ENCODE results near the gene CACNA1C. TPM values are rescaled to one million over a fixed set of nuclear protein-coding genes. Genes with fewer than 3 reads are reported as not detected.

CACNA1C gene
- total RNA-seq, 2 donors from 2014 or later, result 99.2 to 127 TPM

GRCh38 chr12:2413999-2414792 is 361.4 kb downstream of the CACNA1C start:
- intact Hi-C loops (cut with DNase I), result no loop called here
- ATAC-seq (peak; percentile 58 to 79), DNase-seq (no peak)

- DNase-seq, result no peak
- ATAC-seq, result peak in 1 of 2 donors; percentile 36
- intact Hi-C loops (cut with DNase I), result no loop called here
Observed at GRCh38 chr12:2414810-2415567, 362.2 kb downstream of the CACNA1C start.

DNA sequence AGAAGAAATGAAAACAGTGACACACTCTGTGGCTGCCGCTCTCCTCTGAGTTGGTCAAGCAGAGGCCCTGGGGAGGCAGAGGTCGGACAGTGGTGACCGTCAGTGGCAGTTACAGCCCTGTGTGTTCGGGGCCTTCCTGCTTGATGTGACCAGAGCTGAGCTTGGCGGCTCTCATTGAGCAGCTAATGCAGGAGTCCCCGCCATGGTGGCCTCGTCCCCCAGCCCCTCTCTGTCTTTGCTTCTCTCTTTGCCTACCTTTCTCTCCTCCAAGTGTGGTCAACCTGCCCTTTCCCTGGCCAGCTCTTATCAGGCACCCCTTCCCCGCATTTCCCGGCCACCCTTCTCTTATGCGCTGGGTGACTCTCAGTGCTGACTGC is 362.8 kb downstream of the CACNA1C start:
- no peak for ATAC-seq
- intact Hi-C loops (cut with DNase I), result no loop called here
- DNase-seq, result no peak

DNA sequence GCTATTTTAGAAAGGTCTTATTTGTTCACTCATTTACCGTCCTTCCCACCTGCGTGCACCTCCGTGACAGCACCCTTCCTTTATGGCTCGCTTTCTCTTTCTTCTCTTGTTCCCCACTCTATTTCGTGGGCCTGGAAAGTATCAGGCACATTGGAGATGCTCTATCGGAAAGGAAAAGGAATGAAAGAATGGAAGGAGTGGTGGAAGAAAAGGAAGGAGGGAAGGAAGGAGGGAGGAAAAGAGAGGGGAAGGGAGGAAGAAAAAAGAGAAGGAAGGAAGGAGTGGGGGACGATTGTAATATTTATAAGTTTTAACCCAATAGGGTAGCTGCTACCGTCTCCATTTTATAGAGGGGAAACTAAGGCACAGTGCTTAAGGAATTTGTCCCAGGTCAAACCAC is 363.4 kb downstream of the CACNA1C start:
- intact Hi-C loops (cut with DNase I), result no loop called here
- DNase-seq, result no peak
- no peak for ATAC-seq

GRCh38 chr12:2417481-2418160 is 364.8 kb downstream of the CACNA1C start:
- no peak for ATAC-seq
- DNase-seq, result no peak
- intact Hi-C loops (cut with DNase I), result no loop called here

DNA sequence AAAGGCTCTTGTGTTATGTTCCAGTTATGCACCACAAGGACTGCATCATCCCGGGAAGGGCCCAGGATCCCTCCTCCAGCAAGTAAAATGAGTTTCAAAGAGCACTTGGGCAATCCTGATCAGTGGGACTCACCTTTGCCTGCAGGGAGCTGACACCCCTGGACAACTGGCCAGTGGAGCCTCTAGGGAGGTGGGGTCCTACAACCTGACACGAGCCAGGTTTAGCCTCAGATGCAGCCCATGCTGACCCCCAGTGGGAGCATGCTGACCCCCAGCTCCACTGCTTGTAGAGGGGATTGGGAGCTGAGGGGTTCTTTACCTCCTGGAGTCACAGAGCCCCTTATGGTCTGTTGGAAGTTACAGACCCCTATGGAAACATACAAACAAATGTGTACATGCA is 365.8 kb downstream of the CACNA1C start:
- no peak for ATAC-seq
- DNase-seq, result no peak
- intact Hi-C loops (cut with DNase I), result no loop called here

GRCh38 chr12:2422591-2422990 is 369.8 kb downstream of the CACNA1C start:
- no peak for ATAC-seq

DNA sequence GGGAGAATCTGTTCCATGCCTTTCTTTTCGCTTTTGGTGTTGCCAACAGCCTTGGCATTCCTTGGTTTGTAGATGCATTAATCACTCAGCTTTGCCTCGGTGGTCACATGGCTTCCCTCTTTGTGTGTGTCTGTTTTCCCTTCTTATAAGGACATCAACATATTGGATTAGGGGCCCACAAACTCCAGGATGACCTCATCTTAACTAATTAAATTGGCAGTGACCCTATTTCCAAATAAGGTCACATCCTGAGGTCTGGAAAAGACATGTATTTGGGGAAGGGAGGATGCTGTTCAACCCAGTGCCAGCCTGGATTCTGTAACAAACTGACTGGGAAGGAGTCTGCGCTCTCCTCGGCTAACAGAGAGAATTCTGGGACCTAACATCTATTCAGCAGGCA is 376.2 kb downstream of the CACNA1C start:
- intact Hi-C loops (cut with DNase I), result no loop called here
- ATAC-seq (no peak), DNase-seq (no peak)

More at GRCh38 chr12:2422591-2422990, 369.8 kb downstream of the CACNA1C start:
- no peak for DNase-seq
- intact Hi-C loops (cut with DNase I), result no loop called here

GRCh38 chr12:2431810-2432209 is 379.0 kb downstream of the CACNA1C start:
- DNase-seq, result no peak
- intact Hi-C loops (cut with DNase I), result no loop called here
- peak in 1 of 2 donors; percentile 17 for ATAC-seq

DNA sequence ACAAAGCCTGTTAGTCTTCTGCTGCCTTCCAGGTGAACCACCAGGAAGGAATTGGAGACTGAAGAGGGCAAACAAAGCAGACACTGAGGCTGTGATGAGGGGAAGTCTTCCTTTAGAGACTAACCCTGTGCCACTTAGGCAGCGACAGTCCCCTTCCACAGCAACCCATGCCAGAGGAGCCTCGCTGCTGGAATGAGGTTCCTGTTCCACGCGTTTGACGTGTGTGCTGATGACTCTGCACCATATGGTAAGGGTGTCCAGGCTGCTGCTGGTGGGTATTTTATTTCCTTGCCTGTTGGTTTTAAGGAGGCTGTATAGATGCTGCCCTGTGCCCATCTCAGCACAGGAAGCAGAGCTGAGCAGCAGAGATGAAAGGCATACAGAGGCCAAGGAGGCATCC is 380.1 kb downstream of the CACNA1C start:
- no peak for DNase-seq

GRCh38 chr12:2435511-2435910 is 382.7 kb downstream of the CACNA1C start:
- no peak for DNase-seq
- ATAC-seq, result no peak
- intact Hi-C loops (cut with DNase I), result no loop called here

More for the DNA sequence above, 380.1 kb downstream of the CACNA1C start:
- intact Hi-C loops (cut with DNase I), result no loop called here
- no peak for ATAC-seq

GRCh38 chr12:2439332-2440100 is 386.7 kb downstream of the CACNA1C start:
- DNase-seq (no peak), ATAC-seq (peak; percentile 77 to 83)
- intact Hi-C loops (cut with DNase I), result no loop called here

DNA sequence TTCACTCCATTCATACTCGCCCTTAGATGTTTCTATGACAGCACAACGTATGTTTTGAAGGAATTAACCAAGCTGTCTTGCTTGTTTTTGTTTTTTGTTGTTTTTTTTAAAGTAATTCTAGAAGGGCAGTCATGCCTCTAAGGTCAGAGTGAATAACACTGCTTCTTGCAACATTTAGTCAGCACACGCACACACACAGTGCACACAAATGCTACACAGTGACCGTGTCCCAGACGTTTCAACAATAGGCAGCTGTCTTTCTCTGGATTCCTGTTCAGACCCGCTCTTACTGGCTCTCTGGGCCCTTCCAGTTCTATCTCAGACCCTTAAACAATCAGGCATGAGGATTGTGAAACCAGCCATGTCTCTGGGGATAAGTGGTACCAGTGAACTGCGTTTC is 391.0 kb downstream of the CACNA1C start:
- no peak for DNase-seq
- intact Hi-C loops (cut with DNase I), result no loop called here
- no peak for ATAC-seq

GRCh38 chr12:2445968-2446367 is 393.2 kb downstream of the CACNA1C start:
- ATAC-seq, result no peak
- no peak for DNase-seq
- intact Hi-C loops (cut with DNase I), result no loop called here

DNA sequence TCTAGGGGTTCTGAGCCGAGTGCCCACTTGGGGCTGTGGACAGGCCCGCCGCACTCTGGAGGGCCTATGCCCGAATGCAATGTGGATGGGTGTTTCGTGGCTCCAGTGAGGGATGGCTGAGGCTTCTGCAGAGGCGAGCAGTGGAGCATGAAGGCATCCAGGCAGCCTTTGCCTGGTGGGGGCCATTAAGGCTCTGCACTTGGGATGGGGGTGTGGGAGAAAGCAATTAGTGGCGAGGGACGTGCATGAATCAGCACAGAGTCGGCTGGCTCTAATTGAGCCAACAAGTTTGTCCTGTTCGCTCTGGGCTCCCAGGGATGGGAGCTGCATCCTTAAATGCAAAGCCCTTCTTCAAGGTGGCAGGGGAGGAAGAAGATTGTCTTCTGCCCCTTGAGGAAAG is 395.1 kb downstream of the CACNA1C start:
- intact Hi-C loops (cut with DNase I), result no loop called here
- ATAC-seq, result no peak
- no peak for DNase-seq

DNA sequence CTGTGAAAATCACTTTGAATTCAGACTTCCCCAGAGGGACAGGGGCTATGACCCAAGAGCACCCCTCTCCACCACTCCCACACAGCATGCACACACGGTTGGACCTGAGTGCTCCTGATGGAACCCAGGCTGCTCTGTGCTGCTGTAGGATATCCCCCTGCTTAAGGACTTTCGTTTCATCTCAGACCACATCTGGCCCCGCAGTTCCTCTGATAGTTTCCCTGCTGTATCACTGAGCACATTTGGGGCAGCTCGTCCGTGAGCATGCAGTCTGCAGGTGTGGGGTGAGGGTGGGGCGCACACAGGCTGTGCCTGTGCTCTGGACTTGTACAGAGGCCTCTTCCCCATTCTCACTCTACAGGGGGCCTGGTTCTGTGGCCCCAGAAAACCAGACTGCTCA is 396.8 kb downstream of the CACNA1C start:
- no peak for DNase-seq
- no peak for ATAC-seq
- intact Hi-C loops (cut with DNase I), result no loop called here

DNA sequence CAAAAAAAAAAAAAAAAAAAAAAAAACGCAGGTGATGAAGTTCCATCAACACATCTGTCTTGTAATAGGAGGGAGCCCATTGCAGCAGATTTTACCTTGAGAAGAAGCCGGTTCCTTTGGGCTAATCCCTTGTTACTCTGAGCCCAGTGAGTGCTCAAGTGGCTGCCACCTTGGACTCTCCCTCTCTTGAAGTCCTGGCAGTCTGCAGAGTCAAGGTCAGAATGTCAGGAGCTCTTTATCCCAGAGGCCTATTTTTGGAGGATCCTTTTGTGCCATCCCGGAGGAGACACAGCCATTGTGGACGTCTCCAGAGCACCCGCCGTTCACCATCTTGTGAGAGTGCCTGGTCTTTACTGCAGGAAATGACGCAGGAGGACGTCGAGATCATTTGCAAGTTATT is 397.8 kb downstream of the CACNA1C start:
- DNase-seq, result no peak
- intact Hi-C loops (cut with DNase I), result no loop called here
- ATAC-seq, result peak in 1 of 2 donors; percentile 50

GRCh38 chr12:2451025-2451424 is 398.2 kb downstream of the CACNA1C start:
- DNase-seq (no peak), ATAC-seq (no peak)
- intact Hi-C loops (cut with DNase I), result no loop called here

GRCh38 chr12:2451497-2451896 is 398.7 kb downstream of the CACNA1C start:
- ATAC-seq (no peak), DNase-seq (no peak)
- intact Hi-C loops (cut with DNase I), result no loop called here

All from left cardiac atrium (tissue), 4 donors.